Upper lobe of right lung (tissue), 1 donor: ENCODE data around the gene PLEKHM3. TPM values are rescaled to one million over a fixed set of nuclear protein-coding genes. Genes with fewer than 3 reads are reported as not detected.

Experiments used
- ATAC-seq: fragments of 200-7000 bp; cut with Tn5 transposase; one replicate; pipeline ENCODE4 v1.9.1; 2020; ENCODE audit warnings: mild to moderate bottlenecking, moderate library complexity
- DNase-seq: peaks from one replicate; pipeline ENCODE4 v3.0.0-alpha.2; 2020
- H3K27ac ChIP-seq: fragments of 200-600 bp; one replicate; pipeline ENCODE4 v1.8.0; 2022
- H3K27me3 ChIP-seq: fragments of 200-600 bp; one replicate; pipeline ENCODE4 v1.8.0; 2022; ENCODE audit warnings: mild to moderate bottlenecking
- H3K36me3 ChIP-seq: fragments of 200-600 bp; one replicate; pipeline ENCODE4 v1.8.0; 2022
- H3K4me1 ChIP-seq: fragments of 200-600 bp; one replicate; pipeline ENCODE4 v1.8.0; 2022
- H3K4me3 ChIP-seq: fragments of 200-600 bp; one replicate; pipeline ENCODE4 v1.8.0; 2022; ENCODE audit warnings: mild to moderate bottlenecking
- H3K9me3 ChIP-seq: fragments of 200-600 bp; one replicate; pipeline ENCODE4 v1.8.0; 2022
- CTCF ChIP-seq: fragments of 200-600 bp; IDR thresholded peaks from one replicate; pipeline ENCODE4 v1.8.0; 2022; ENCODE audit warnings: antibody characterized with exemption
- intact Hi-C: fragments of 100-400 bp; cut with DNase I; formaldehyde crosslinking; loops from one replicate; pipeline ENCODE4 v1.11.0; 2022
- total RNA-seq: library from RNA; stranded (reverse); fragmentation: NEBNext Ultra II Directional; extraction: Animal tissue kit (Norgen Biotek cat#: 25700); gene quantifications from one replicate; pipeline ENCODE4 v1.2.1, GENCODE V29; 2021
- donor health status: DM: no; HTN: yes; CAD: no; lungs with severe emphysema.

The PLEKHM3 gene
- total RNA-seq, 1 donor from 2014 or later: 24.5 TPM

GRCh38 chr2:207905546-207905945 is 119.8 kb downstream of the PLEKHM3 start:
- ATAC-seq (no peak), DNase-seq (no peak)
- H3K27ac ChIP-seq: no peak overlapping the region

GRCh38 chr2:207903236-207903635 is 122.1 kb downstream of the PLEKHM3 start:
- DNase-seq (no peak), ATAC-seq (no peak)
- Histone ChIP-seq H3K27me3 (no peaks in the 10 kb centered on the region), H3K36me3 (peaks cover 9% of the 10 kb centered on the region), H3K9me3 (no peaks in the 10 kb centered on the region), H3K4me1 (no peaks in the 10 kb centered on the region), H3K27ac (no peak overlapping the region), H3K4me3 (no peak overlapping the region)
- TF ChIP-seq CTCF: no peak
- intact Hi-C loops: no loop called here

More at GRCh38 chr2:207905546-207905945, 119.8 kb downstream of the PLEKHM3 start:
- H3K4me3 ChIP-seq: no peak overlapping the region
- TF ChIP-seq CTCF: no peak
- H3K4me1 ChIP-seq: no peaks in the 10 kb centered on the region
- no peaks in the 10 kb centered on the region for H3K36me3 ChIP-seq
- no peaks in the 10 kb centered on the region for H3K27me3 ChIP-seq
- intact Hi-C loops: no loop called here
- H3K9me3 ChIP-seq: no peaks in the 10 kb centered on the region

- Histone ChIP-seq H3K4me1 (no peaks in the 10 kb centered on the region), H3K4me3 (no peak overlapping the region), H3K36me3 (peaks cover 9% of the 10 kb centered on the region), H3K27ac (no peak overlapping the region), H3K27me3 (no peaks in the 10 kb centered on the region), H3K9me3 (no peaks in the 10 kb centered on the region)
- intact Hi-C loops: no loop called here
- peak; percentile 80 for ATAC-seq
- TF ChIP-seq CTCF: no peak
- no peak for DNase-seq
Observed at GRCh38 chr2:207902821-207903220, 122.5 kb downstream of the PLEKHM3 start.

- H3K4me1 ChIP-seq: no peaks in the 10 kb centered on the region
- no peak for ATAC-seq
- no peaks in the 10 kb centered on the region for H3K27me3 ChIP-seq
- intact Hi-C loops: no loop called here
- no peak overlapping the region for H3K27ac ChIP-seq
- TF ChIP-seq CTCF: no peak
- no peak for DNase-seq
- H3K9me3 ChIP-seq: no peaks in the 10 kb centered on the region
- peaks cover 9% of the 10 kb centered on the region for H3K36me3 ChIP-seq
- no peak overlapping the region for H3K4me3 ChIP-seq
Observed at GRCh38 chr2:207901829-207902228, 123.5 kb downstream of the PLEKHM3 start.

- H3K36me3 ChIP-seq: peaks cover 9% of the 10 kb centered on the region
- TF ChIP-seq CTCF: no peak
- no peaks in the 10 kb centered on the region for H3K9me3 ChIP-seq
- DNase-seq (no peak), ATAC-seq (peak; percentile 70)
- intact Hi-C loops: no loop called here
- H3K27me3 ChIP-seq: no peaks in the 10 kb centered on the region
- no peak overlapping the region for H3K27ac ChIP-seq
- no peaks in the 10 kb centered on the region for H3K4me1 ChIP-seq
- H3K4me3 ChIP-seq: no peak overlapping the region
Observed at GRCh38 chr2:207901401-207901800, 123.9 kb downstream of the PLEKHM3 start.

GRCh38 chr2:207898354-207898695 is 127.0 kb downstream of the PLEKHM3 start:
- H3K4me1 ChIP-seq: no peaks in the 10 kb centered on the region
- H3K27ac ChIP-seq: no peak overlapping the region
- no peaks in the 10 kb centered on the region for H3K9me3 ChIP-seq
- DNase-seq (no peak), ATAC-seq (no peak)
- no peak overlapping the region for H3K4me3 ChIP-seq
- H3K36me3 ChIP-seq: peaks cover 9% of the 10 kb centered on the region
- TF ChIP-seq CTCF: no peak
- intact Hi-C loops: no loop called here
- no peaks in the 10 kb centered on the region for H3K27me3 ChIP-seq
